Kidney (tissue), 14 donors: ENCODE results near the gene EGFLAM. TPM values are rescaled to one million over a fixed set of nuclear protein-coding genes. Genes with fewer than 3 reads are reported as not detected.
A peak's percentile ranks its signal among the peaks of the same experiment; 100 is the strongest.

ENCODE experiments used
- DNase-seq, 5 donors: peaks; one replicate each; pipeline ENCODE4 v3.0.0-alpha.2; 2013 to 2020
- FAIRE-seq: peaks from 2 replicates; lab custom pipeline; 2012; peaks lifted over from hg19 to GRCh38; lab: Jason Lieb, UNC
- H3K27ac ChIP-seq, 2 donors: one replicate each; pipeline ENCODE4 v1.7.0; 2013; ENCODE audit warnings: low read depth in 2 of 2, low read length in 2 of 2, inconsistent platforms in 1 of 2
- H3K27me3 ChIP-seq: one replicate; pipeline ENCODE4 v1.7.1; 2013; ENCODE audit warnings: low read length, inconsistent platforms; ENCODE audit not compliant: control insufficient read depth, insufficient read depth
- H3K36me3 ChIP-seq, 3 donors: one replicate each; pipeline versions ENCODE4 v1.7.0 to v1.7.1; 2013; ENCODE audit warnings: low read length in 3 of 3, control low read depth in 1 of 3, inconsistent platforms in 1 of 3; ENCODE audit not compliant: insufficient read depth in 3 of 3, control insufficient read depth in 2 of 3
- H3K4me1 ChIP-seq, 3 donors: one replicate each; pipeline versions ENCODE4 v1.7.0 to v1.7.1; 2013; ENCODE audit warnings: low read length in 3 of 3, inconsistent platforms in 1 of 3, low read depth in 1 of 3; ENCODE audit not compliant: control insufficient read depth in 2 of 3, insufficient read depth in 2 of 3
- H3K4me3 ChIP-seq, 3 donors: one replicate each; pipeline versions ENCODE4 v1.7.0 to v1.8.1; 2013; ENCODE audit warnings: low read length in 3 of 3, control low read depth in 1 of 3, inconsistent platforms in 1 of 3
- H3K9ac ChIP-seq, 3 donors: one replicate each; pipeline versions ENCODE4 v1.7.0 to v1.7.1; 2013; ENCODE audit warnings: low read length in 3 of 3, control low read depth in 1 of 3, inconsistent platforms in 1 of 3
- H3K9me3 ChIP-seq, 3 donors: one replicate each; pipeline versions ENCODE4 v1.7.0 to v1.7.1; 2013; ENCODE audit warnings: low read length in 3 of 3, control low read depth in 1 of 3, inconsistent platforms in 1 of 3; ENCODE audit not compliant: control insufficient read depth in 2 of 3, insufficient read depth in 1 of 3
- intact Hi-C: fragments of 100-400 bp; cut with DNase I; formaldehyde crosslinking; loops from one replicate; pipeline ENCODE4 v1.11.1; 2022
- polyA plus RNA-seq: library from polyadenylated mRNA; stranded (reverse); fragments of 350-450 nt; fragmentation: Illumina TruSeq; extraction: RNeasy Lipid Tissue Mini Kit (QIAGEN cat#74804); gene quantifications from one replicate; pipeline ENCODE4 v1.2.3, GENCODE V29; 2014; ENCODE audit warnings: low read depth, low replicate concordance; ENCODE audit not compliant: insufficient read depth
- total RNA-seq: library from RNA; stranded (reverse); fragmentation: NEBNext Ultra II Directional; extraction: Animal tissue kit (Norgen Biotek cat#: 25700); gene quantifications from one replicate; pipeline ENCODE4 v1.2.1, GENCODE V29; 2021
- TF ChIP-seq, protein P1 (sequence below): IDR thresholded peaks from 3 replicates; pipeline ENCODE4 v1.5.1; 2012; ENCODE audit warnings: mild to moderate bottlenecking, moderate library complexity, borderline replicate concordance; ENCODE audit not compliant: insufficient read depth; ENCODE audit errors: extremely low read depth
- donor health status: control.
- donor health status: control.
- donor health status: control.
- donor health status: control.
- donor health status: control.
- donor health status: DM: yes; HTN: yes; CAD: no.
- donor health status: Normal renal cell carcinoma (clear cell type).

Gene EGFLAM
- total and polyA plus RNA-seq, 2 donors from 2014 or later = 5.1 to 5.9 TPM

DNA sequence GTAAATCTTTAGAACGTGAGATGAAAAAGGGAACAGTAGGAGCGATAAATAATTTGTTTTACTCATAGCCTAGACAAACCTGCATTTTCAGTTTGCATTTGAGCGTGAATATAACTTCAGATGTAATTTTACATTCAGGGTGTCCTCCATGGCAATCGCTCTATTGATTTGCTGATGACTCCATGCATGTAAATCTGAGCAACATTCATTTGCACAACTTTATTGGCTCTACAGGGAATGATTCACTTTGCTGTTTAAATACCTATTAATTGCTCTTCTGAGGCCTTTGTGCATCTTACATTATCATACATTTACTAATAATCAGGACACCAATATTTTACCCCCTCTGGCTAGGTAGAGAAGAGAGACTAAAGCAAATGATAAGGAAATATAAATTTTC, 122.2 kb downstream of the EGFLAM start:
- H3K9ac ChIP-seq = no peak overlapping the region
- intact Hi-C loops = no loop called here
- TF ChIP-seq, protein P1, sequence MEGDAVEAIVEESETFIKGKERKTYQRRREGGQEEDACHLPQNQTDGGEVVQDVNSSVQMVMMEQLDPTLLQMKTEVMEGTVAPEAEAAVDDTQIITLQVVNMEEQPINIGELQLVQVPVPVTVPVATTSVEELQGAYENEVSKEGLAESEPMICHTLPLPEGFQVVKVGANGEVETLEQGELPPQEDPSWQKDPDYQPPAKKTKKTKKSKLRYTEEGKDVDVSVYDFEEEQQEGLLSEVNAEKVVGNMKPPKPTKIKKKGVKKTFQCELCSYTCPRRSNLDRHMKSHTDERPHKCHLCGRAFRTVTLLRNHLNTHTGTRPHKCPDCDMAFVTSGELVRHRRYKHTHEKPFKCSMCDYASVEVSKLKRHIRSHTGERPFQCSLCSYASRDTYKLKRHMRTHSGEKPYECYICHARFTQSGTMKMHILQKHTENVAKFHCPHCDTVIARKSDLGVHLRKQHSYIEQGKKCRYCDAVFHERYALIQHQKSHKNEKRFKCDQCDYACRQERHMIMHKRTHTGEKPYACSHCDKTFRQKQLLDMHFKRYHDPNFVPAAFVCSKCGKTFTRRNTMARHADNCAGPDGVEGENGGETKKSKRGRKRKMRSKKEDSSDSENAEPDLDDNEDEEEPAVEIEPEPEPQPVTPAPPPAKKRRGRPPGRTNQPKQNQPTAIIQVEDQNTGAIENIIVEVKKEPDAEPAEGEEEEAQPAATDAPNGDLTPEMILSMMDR = no peak
- DNase-seq = no peak
- no peak overlapping the region for H3K27ac ChIP-seq
- H3K9me3 ChIP-seq = no peaks in the 10 kb centered on the region
- no peaks in the 10 kb centered on the region for H3K4me1 ChIP-seq
- FAIRE-seq = no peak
- H3K27me3 ChIP-seq = no peaks in the 10 kb centered on the region
- no peak overlapping the region for H3K4me3 ChIP-seq
- no peaks in the 10 kb centered on the region for H3K36me3 ChIP-seq

DNA sequence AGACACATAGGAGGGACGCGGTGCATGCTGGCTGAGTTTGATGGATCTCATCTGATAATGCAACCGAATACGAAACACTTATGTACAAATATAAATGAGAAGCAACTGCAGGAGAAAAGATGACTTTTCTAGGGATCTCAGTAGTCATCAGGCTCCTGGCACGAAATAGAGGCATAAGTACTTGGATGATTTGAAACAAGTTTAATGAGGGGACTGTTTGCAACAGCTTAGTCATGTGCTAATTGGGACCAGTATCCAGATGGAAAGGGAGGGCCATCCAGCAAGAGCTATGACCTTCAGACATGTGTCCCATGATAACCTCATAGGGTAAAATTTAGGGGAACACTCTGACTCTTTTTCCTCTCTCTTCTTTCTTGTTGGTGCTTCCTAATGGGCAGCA, 123.0 kb downstream of the EGFLAM start:
- TF ChIP-seq, protein P1 = no peak
- FAIRE-seq (no peak), DNase-seq (no peak)
- no peak overlapping the region for H3K9ac ChIP-seq
- no peaks in the 10 kb centered on the region for H3K36me3 ChIP-seq
- H3K4me3 ChIP-seq = no peak overlapping the region
- no peaks in the 10 kb centered on the region for H3K4me1 ChIP-seq
- intact Hi-C loops = no loop called here
- H3K27me3 ChIP-seq = no peaks in the 10 kb centered on the region
- no peaks in the 10 kb centered on the region for H3K9me3 ChIP-seq
- no peak overlapping the region for H3K27ac ChIP-seq

DNA sequence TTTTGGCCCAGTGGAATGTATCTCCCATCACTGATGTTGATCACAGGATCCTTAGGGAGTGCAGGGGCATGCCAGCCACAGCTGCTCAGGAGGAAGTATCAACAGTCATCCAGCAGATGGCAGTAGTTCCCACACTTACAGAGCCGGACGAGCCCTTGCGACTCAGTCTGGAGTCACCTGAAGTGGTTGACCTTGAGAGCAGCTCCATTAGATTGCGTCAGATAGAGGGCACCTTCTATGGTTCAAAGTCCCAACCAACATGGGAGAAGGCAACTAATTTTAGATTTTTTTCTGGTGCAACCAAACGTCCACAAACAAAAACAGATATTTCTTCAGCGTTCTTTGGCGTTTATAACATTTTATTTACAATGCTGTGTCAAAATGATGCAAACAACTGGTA, 124.5 kb downstream of the EGFLAM start:
- H3K9me3 ChIP-seq = no peaks in the 10 kb centered on the region
- no peak overlapping the region for H3K9ac ChIP-seq
- no peaks in the 10 kb centered on the region for H3K4me1 ChIP-seq
- intact Hi-C loops = no loop called here
- peak; percentile 51 for FAIRE-seq
- H3K27me3 ChIP-seq = no peaks in the 10 kb centered on the region
- H3K27ac ChIP-seq = no peak overlapping the region
- TF ChIP-seq, protein P1 = peak; percentile 70
- DNase-seq = peak; percentile 69 to 89 (median 74)
- H3K36me3 ChIP-seq = no peaks in the 10 kb centered on the region
- no peak overlapping the region for H3K4me3 ChIP-seq

DNA sequence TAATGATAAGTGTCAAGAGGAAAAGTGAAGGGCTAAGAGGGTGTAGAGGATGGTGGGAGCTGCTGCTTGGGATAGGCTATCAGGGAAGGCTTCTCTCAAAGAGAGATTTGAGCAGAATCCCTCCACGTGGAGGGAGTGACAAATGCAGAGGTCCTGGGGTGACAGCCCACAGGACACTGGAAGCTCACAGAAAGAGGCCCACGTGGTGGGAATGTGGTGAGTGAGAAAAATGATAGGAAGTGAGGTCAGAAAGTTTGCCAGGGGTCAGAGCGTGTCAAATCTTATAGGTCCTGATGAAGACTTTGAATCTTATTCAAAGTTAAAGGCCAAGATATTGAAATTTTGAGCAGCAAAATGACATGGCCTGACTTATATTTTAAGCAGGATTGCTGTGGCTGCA, 125.3 kb downstream of the EGFLAM start:
- Histone ChIP-seq H3K9ac (no peak overlapping the region), H3K27ac (no peak overlapping the region), H3K4me3 (no peak overlapping the region), H3K27me3 (no peaks in the 10 kb centered on the region), H3K4me1 (no peaks in the 10 kb centered on the region), H3K9me3 (no peaks in the 10 kb centered on the region), H3K36me3 (no peaks in the 10 kb centered on the region)
- intact Hi-C loops = no loop called here
- TF ChIP-seq, protein P1 = no peak
- DNase-seq (no peak), FAIRE-seq (no peak)
